Right renal pelvis (tissue), 4 donors: Measurements from ENCODE around the gene ETF1. TPM values are rescaled to one million over a fixed set of nuclear protein-coding genes. Genes with fewer than 3 reads are reported as not detected.

ENCODE experiments used
- DNase-seq, 4 donors: peaks; one replicate each; pipeline ENCODE4 v3.0.0-alpha.2; 2013; ENCODE audit warnings: low read depth in 4 of 4, low spot score in 3 of 4, missing footprints in 1 of 4
- polyA plus RNA-seq, 4 donors: library from polyadenylated mRNA; unstranded; fragments of 120-200 nt; gene quantifications; one replicate each; pipeline ENCODE4 v1.2.1, GENCODE V29; 2013; ENCODE audit not compliant: insufficient read length in 4 of 4

The ETF1 gene
- 10 to 100 TPM; 69.4 to 84.3 (median 77.9) TPM for polyA plus RNA-seq

- DNase-seq, result peak; percentile 98 to 99 (median 98)
Measured at GRCh38 chr5:138542956-138543729, at the start of gene ETF1. TSS of gene ETF1 (minus strand) at chr5:138543236. CDS start at chr5:138542918, 318 bp downstream.

- DNase-seq, result no peak
Measured at GRCh38 chr5:138588013-138588788, 45.2 kb upstream of the ETF1 start.

GRCh38 chr5:138585157-138585556 lies 42.1 kb upstream of the ETF1 start:
- no peak for DNase-seq

GRCh38 chr5:138583984-138584637 lies 41.1 kb upstream of the ETF1 start:
- DNase-seq, result no peak

- no peak for DNase-seq
Measured at GRCh38 chr5:138582959-138583358, 39.9 kb upstream of the ETF1 start.

GRCh38 chr5:138580777-138581176 lies 37.7 kb upstream of the ETF1 start:
- no peak for DNase-seq

- DNase-seq, result no peak
Measured at GRCh38 chr5:138580001-138580400, 37.0 kb upstream of the ETF1 start.

- DNase-seq, result no peak
Measured at GRCh38 chr5:138579517-138579863, 36.5 kb upstream of the ETF1 start.

- no peak for DNase-seq
Measured at GRCh38 chr5:138577452-138577851, 34.4 kb upstream of the ETF1 start.

GRCh38 chr5:138575194-138576015 lies 32.4 kb upstream of the ETF1 start, which contains the start of gene HSPA9:
TSS of gene HSPA9 (minus strand) at chr5:138575401. CDS start at chr5:138575318, 83 bp downstream.
- peak; percentile 99 for DNase-seq

GRCh38 chr5:138574744-138575193 lies 31.7 kb upstream of the ETF1 start:
- DNase-seq, result no peak

GRCh38 chr5:138573949-138574670 lies 31.1 kb upstream of the ETF1 start:
- DNase-seq, result no peak

- no peak for DNase-seq
Measured at GRCh38 chr5:138573223-138573622, 30.2 kb upstream of the ETF1 start.

- no peak for DNase-seq
Measured at GRCh38 chr5:138570871-138571270, 27.8 kb upstream of the ETF1 start.

GRCh38 chr5:138569782-138570181 lies 26.7 kb upstream of the ETF1 start:
- no peak for DNase-seq

- no peak for DNase-seq
Measured at GRCh38 chr5:138568061-138568824, 25.2 kb upstream of the ETF1 start.

- DNase-seq, result no peak
Measured at GRCh38 chr5:138566792-138567191, 23.8 kb upstream of the ETF1 start.

GRCh38 chr5:138565100-138565821 lies 22.2 kb upstream of the ETF1 start:
- DNase-seq, result no peak
